ENCODE measurements around the gene NLGN3. TPM values are rescaled to one million over a fixed set of nuclear protein-coding genes. Genes with fewer than 3 reads are reported as not detected.

Gene NLGN3
- total and polyA plus RNA-seq, 2 donors (not counting 3 experiments of a cell fraction or from before 2014, with no cell fraction given), result 0.37 to 0.40 TPM

GRCh38 chrX:71111141-71111843 lies 33.3 kb upstream of the NLGN3 start, which contains the start of gene IL2RG:
Gene IL2RG (minus strand): TSS chrX:71111577. CDS start chrX:71111539, 38 bp downstream.
- ChIA-PET CTCF (interaction anchor here (0.9 kb wide), 2 partner anchors 9 to 14 kb away, joined by 3 read pairs; no protein-coding TSS in a partner anchor), POLR2A (no interaction called here)
- H3K9ac ChIP-seq (replicated peaks; ENCODE audit: extremely low read depth, insufficient read depth, low read length), result no peak within 1 kb of the TSS
- no TSS peak for BruUV-seq (replicated peaks)
- H3K27ac ChIP-seq (ENCODE audit: insufficient read depth, low read depth, low read length), result no peak within 1 kb of the TSS
- peaks cover 3 to 4% of the 10 kb centered on the region in 2 experiments for H3K27me3 ChIP-seq (ENCODE audit: control insufficient read depth in 2 of 2, insufficient read depth in 2 of 2, low read length in 2 of 2)
- H3K4me3 ChIP-seq (replicated peaks in 1 of 3; ENCODE audit: insufficient read depth in 1 of 3, low read depth in 1 of 3, low read length in 3 of 3), result no peak within 1 kb of the TSS
- FAIRE-seq (no peak), DNase-seq (ENCODE audit: low read depth, low spot score) (no peak)
- H3K9me3 ChIP-seq (replicated peaks; ENCODE audit: control insufficient read depth, insufficient read depth, low read length), result no peaks in the 10 kb centered on the region
- dilution Hi-C loops (cut with MboI; ENCODE audit: extremely low pct_ligation_motif_present, low sequenced_read_pairs) (no loop called here), intact Hi-C loops (cut with micrococcal nuclease) (loop anchor here (10.0 kb wide), 1 partner anchor 116 kb away; no protein-coding TSS in a partner anchor)
- no peak within 1 kb of the TSS for H3K4me2 ChIP-seq (ENCODE audit: insufficient read depth, low read length)
- no peaks in the 10 kb centered on the region for H3K36me3 ChIP-seq (ENCODE audit: control insufficient read depth in 2 of 2, extremely low read depth in 1 of 2, insufficient read depth in 2 of 2, low read length in 2 of 2)
- H4K20me1 ChIP-seq (replicated peaks; ENCODE audit: control insufficient read depth, extremely low read depth, insufficient read depth, low read length), result no peaks in the 10 kb centered on the region
- no peaks in the 10 kb centered on the region for H3K9me1 ChIP-seq (replicated peaks; ENCODE audit: control insufficient read depth, extremely low read depth, insufficient read depth, low read length)
- H3K4me1 ChIP-seq (ENCODE audit: control insufficient read depth, extremely low read depth, insufficient read depth, low read length), result no peaks in the 10 kb centered on the region
- H3K79me2 ChIP-seq (ENCODE audit: control insufficient read depth, insufficient read depth, low read length), result no peaks in the 10 kb centered on the region
- H2AFZ ChIP-seq (ENCODE audit: low read depth, low read length), result no peak within 1 kb of the TSS
- TF ChIP-seq MAX (IDR thresholded peaks at IDR 0.05; ENCODE audit: insufficient read depth, insufficient read length), result no peak
- no peak for TF ChIP-seq MYC (IDR thresholded peaks at IDR 0.05; ENCODE audit: low read depth, low read length)
- TF ChIP-seq GATA2 (IDR thresholded peaks at IDR 0.05; ENCODE audit: insufficient read depth, insufficient read length, low read depth, low read length), result no peak
- no peak for TF ChIP-seq EZH2 (IDR thresholded peaks at IDR 0.05; ENCODE audit: borderline replicate concordance, low read depth, low read length, severe bottlenecking)
- TF ChIP-seq POLR2AphosphoS5 (IDR thresholded peaks at IDR 0.05; ENCODE audit: insufficient read depth, low read depth, low read length), result no peak
- TF ChIP-seq FOS (IDR thresholded peaks at IDR 0.05; ENCODE audit: borderline replicate concordance, insufficient read depth, low read length), result no peak
- TF ChIP-seq, protein P1, sequence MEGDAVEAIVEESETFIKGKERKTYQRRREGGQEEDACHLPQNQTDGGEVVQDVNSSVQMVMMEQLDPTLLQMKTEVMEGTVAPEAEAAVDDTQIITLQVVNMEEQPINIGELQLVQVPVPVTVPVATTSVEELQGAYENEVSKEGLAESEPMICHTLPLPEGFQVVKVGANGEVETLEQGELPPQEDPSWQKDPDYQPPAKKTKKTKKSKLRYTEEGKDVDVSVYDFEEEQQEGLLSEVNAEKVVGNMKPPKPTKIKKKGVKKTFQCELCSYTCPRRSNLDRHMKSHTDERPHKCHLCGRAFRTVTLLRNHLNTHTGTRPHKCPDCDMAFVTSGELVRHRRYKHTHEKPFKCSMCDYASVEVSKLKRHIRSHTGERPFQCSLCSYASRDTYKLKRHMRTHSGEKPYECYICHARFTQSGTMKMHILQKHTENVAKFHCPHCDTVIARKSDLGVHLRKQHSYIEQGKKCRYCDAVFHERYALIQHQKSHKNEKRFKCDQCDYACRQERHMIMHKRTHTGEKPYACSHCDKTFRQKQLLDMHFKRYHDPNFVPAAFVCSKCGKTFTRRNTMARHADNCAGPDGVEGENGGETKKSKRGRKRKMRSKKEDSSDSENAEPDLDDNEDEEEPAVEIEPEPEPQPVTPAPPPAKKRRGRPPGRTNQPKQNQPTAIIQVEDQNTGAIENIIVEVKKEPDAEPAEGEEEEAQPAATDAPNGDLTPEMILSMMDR (IDR thresholded peaks at IDR 0.05; ENCODE audit: extremely low read depth in 1 of 2, insufficient read depth in 1 of 2, low read depth in 1 of 2, low read length in 2 of 2), result no peak
- no peak for TF ChIP-seq POLR2A (IDR thresholded peaks at IDR 0.05; ENCODE audit: low read depth, low read length)
- no peak for TF ChIP-seq JUN (IDR thresholded peaks at IDR 0.05; ENCODE audit: borderline replicate concordance, insufficient read depth, insufficient read length, low read depth)
